HUES64 (cell line): Measurements from ENCODE around the gene CHIC2.

Experiments
- H3K27ac ChIP-seq: 2 replicates; pipeline ENCODE4 v1.7.0; 2013; ENCODE audit warnings: low read depth, low read length, inconsistent platforms
- H3K27me3 ChIP-seq: 2 replicates; pipeline ENCODE4 v1.6.1; 2013; ENCODE audit warnings: mild to moderate bottlenecking, low read length; ENCODE audit not compliant: insufficient read depth
- H3K36me3 ChIP-seq: 2 replicates; pipeline ENCODE4 v1.6.1; 2013; ENCODE audit warnings: mild to moderate bottlenecking, low read length; ENCODE audit not compliant: insufficient read depth
- H3K4me1 ChIP-seq: 2 replicates; pipeline ENCODE4 v1.6.1; 2013; ENCODE audit warnings: mild to moderate bottlenecking, low read length, moderate library complexity; ENCODE audit not compliant: insufficient read depth
- H3K4me3 ChIP-seq: 2 replicates; pipeline ENCODE4 v1.5.1; 2013; ENCODE audit warnings: mild to moderate bottlenecking, low read length, moderate library complexity
- H3K9ac ChIP-seq: 2 replicates; pipeline ENCODE4 v1.6.1; 2013; ENCODE audit warnings: mild to moderate bottlenecking, low read depth, low read length
- H3K9me3 ChIP-seq: 2 replicates; pipeline ENCODE4 v1.6.1; 2013; ENCODE audit warnings: low read depth, low read length; ENCODE audit not compliant: insufficient read depth
- WGBS: fragments of 150-250, 120-280 bp; methylation state at CpG from one replicate; pipeline ENCODE4 v1.1.7; 2013; ENCODE audit warnings: missing lambda C conversion rate; 5-methylcytosine and 5-hydroxymethylcytosine counted together

Gene CHIC2

DNA sequence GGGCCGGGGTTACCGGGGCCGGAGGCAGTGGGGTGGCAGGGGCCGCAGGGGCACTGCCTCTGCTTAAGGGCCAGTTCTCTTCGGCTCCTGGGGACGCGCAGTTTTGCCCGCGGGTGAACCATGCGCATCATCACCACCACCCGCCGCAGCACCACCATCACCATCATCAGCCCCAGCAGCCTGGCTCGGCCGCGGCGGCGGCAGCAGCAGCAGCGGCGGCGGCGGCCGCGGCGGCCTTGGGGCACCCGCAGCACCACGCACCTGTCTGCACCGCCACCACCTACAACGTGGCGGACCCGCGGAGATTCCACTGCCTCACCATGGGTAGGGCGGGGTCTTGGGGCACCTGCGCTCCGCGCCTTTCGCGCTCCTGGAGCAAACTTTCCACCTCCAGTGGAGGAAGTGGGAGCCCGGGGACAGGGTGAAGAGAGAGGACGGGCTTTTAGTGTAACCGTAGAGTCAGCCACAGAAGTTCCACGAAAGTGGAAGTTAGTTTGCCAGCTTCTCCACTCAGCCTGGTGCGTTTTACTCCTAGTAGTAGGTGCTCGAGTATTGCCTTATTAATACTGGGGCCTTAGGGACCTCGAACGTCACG, 36.3 kb upstream of the CHIC2 start:
- H3K27me3 ChIP-seq: peaks cover 100% of the 10 kb centered on the region
- WGBS: under 1% methylated on average over 46 of the region's 46 CpGs
- no peaks in the 10 kb centered on the region for H3K9me3 ChIP-seq
- no peak overlapping the region for H3K27ac ChIP-seq
- peaks cover 45% of the 10 kb centered on the region for H3K4me1 ChIP-seq
- peak overlapping the region; percentile 38; the same call in 1 of the 2 replicates for H3K4me3 ChIP-seq
- no peak overlapping the region for H3K9ac ChIP-seq
- no peaks in the 10 kb centered on the region for H3K36me3 ChIP-seq

DNA sequence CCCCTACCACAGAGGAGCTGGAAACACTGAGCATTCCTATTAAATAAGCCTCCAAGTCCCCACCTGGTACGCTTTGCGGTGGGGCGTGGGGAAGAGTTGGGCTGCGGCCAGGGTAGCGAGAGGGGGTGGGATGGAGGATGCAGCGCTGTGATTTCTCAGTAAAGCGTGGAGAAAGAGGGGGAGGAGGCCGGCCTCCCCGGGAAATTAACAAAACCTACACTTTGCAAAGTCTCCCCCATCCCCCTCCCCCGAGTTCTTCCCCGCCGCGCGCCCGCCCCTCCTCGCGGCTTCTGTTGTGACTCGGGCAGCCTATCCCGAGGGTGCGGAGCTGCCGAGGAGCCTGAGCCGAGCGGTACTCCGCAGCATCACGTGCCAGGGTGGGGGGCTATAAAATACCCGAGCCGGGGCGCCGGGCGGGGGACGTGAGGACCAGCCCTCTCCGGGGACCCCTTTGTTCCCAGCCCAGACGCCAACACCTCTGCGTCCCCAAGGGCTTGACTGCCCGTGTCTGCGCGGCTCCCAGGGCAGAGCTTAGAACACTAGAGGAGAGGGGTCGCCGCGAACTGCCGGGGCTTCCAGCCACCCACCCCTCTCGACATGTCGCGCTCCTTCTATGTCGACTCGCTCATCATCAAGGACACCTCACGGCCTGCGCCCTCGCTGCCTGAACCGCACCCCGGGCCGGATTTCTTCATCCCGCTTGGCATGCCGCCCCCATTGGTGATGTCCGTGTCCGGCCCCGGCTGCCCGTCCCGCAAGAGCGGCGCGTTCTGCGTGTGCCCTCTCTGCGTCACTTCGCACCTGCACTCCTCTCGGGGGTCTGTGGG, 35.6 kb upstream of the CHIC2 start, which contains the start of gene GSX2:
GSX2 (plus strand) TSS at position 416 of the 827 bp plus-strand sequence; CDS start at position 598, 182 bp downstream.
- H3K27me3 ChIP-seq: peaks cover 100% of the 10 kb centered on the region
- H3K36me3 ChIP-seq: no peaks in the 10 kb centered on the region
- H3K9me3 ChIP-seq: no peaks in the 10 kb centered on the region
- WGBS: under 1% methylated on average over 63 of the region's 66 CpGs
- H3K27ac ChIP-seq: no peak within 1 kb of the TSS
- H3K4me1 ChIP-seq: peaks cover 50% of the 10 kb centered on the region
- peak within 1 kb of the TSS; percentile 38 for H3K4me3 ChIP-seq
- no peak within 1 kb of the TSS for H3K9ac ChIP-seq

DNA sequence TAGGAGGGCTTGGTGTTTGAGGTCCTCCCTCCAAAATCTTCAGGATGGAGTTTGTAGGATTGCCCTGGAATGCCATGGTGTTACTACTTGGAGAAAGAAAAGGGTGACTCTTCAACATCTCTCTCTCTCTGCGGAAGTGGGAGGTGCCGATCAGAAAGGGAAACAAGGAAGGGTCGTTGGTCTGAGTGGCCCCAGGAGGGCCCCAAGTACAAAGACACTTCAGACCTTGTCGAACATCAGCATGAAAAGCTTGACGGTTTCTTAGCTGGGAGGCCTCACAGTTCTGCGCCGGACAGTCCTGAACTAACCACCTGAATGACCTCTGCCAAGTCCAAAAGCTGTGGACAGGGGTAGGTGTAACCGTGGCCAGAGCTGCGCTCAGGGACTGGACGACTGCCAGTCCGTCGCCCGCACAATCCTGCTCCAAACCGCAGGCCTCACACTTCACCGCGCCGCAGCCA, 34.9 kb upstream of the CHIC2 start:
- H3K4me3 ChIP-seq: peak overlapping the region; percentile 38
- peaks cover 100% of the 10 kb centered on the region for H3K27me3 ChIP-seq
- peaks cover 55% of the 10 kb centered on the region for H3K4me1 ChIP-seq

DNA sequence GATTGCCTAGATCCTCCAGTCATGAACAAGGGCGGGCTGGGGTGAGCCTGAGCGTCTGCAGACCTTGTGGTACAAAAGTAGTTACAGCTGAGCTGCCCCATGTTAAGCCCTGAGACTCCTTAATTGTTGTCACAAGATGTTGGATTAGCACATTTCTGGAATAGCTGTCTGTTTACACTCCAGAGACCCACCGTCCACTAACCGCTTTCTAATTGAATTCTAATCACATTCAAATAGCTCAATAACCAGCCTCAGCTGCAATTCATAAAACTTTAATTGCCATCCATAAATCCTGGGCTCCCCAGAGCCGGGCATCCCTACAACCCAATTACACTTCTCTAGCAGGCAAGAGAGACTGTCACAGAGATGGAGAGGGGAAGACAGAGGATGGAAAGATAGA, 34.0 kb upstream of the CHIC2 start:
- Histone ChIP-seq H3K9me3 (no peaks in the 10 kb centered on the region), H3K36me3 (no peaks in the 10 kb centered on the region), H3K9ac (no peak overlapping the region), H3K27me3 (peaks cover 100% of the 10 kb centered on the region), H3K27ac (no peak overlapping the region), H3K4me3 (no peak overlapping the region), H3K4me1 (peaks cover 63% of the 10 kb centered on the region)
- 46% methylated on average over 5 of the region's 5 CpGs for WGBS

More for the DNA sequence above, 34.9 kb upstream of the CHIC2 start:
- Histone ChIP-seq H3K36me3 (no peaks in the 10 kb centered on the region), H3K9ac (no peak overlapping the region), H3K9me3 (no peaks in the 10 kb centered on the region), H3K27ac (no peak overlapping the region)
- WGBS: under 1% methylated on average over 17 of the region's 17 CpGs

DNA sequence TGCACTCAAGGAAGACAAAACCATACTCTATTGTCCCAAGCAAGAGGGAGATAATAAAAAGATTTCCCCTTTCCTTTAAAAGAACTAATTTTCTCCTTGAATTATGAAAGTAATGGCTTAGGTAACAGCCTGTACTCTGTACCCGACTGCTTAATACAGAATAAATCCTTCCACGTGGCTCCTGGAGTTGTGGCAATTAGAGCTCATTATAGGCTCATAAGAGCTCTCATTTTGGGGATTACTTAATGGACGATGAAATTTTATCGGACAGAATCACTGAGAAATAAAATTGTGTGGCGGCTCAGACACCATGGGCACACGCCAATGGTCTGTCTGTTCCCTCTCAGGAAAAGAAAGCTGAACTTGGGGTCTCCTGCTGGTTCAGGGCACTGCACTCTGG, 32.7 kb upstream of the CHIC2 start:
- no peak overlapping the region for H3K4me3 ChIP-seq
- H3K27me3 ChIP-seq: peaks cover 100% of the 10 kb centered on the region
- 85% methylated on average over 6 of the region's 6 CpGs for WGBS
- H3K4me1 ChIP-seq: peaks cover 63% of the 10 kb centered on the region
- no peak overlapping the region for H3K9ac ChIP-seq
- H3K36me3 ChIP-seq: no peaks in the 10 kb centered on the region
- H3K9me3 ChIP-seq: no peaks in the 10 kb centered on the region
- no peak overlapping the region for H3K27ac ChIP-seq

DNA sequence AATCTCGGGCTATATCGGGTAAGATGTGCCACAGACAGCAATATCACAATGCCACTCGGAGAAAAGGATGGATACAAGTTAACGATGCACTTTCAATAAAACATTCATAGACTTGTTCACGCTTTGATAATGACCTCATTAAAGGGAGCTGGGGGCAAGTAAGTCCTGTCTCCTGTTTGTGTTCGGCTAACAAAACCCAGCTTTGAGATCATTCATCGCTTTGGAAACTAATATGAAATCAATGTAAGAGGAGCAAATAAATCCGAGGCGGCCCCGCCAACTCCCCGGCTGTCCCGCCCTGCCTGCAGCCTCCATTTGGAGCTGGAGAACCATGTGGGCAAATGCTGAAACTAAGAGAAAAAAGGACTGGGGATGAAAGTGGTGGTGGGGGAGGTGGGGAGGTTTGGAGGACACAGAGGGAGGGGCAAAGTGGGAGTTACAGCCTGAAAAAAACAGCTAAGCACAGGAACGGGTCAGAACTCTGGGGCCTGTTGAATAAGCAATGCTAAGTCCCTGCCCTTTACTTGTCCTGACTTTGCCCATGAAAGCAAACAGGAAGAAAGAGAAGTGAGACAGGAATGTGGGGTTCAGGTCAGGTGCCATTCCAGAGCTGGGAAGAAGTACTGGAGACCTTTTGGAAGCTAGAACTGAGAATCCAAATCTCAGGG, 32.0 kb upstream of the CHIC2 start:
- peaks cover 100% of the 10 kb centered on the region for H3K27me3 ChIP-seq
- peak overlapping the region; percentile 16; the same call in 1 of the 2 replicates for H3K4me3 ChIP-seq
- no peaks in the 10 kb centered on the region for H3K36me3 ChIP-seq
- no peak overlapping the region for H3K27ac ChIP-seq
- H3K9ac ChIP-seq: no peak overlapping the region
- peaks cover 63% of the 10 kb centered on the region for H3K4me1 ChIP-seq
- 24% methylated on average over 13 of the region's 13 CpGs for WGBS
- H3K9me3 ChIP-seq: no peaks in the 10 kb centered on the region

DNA sequence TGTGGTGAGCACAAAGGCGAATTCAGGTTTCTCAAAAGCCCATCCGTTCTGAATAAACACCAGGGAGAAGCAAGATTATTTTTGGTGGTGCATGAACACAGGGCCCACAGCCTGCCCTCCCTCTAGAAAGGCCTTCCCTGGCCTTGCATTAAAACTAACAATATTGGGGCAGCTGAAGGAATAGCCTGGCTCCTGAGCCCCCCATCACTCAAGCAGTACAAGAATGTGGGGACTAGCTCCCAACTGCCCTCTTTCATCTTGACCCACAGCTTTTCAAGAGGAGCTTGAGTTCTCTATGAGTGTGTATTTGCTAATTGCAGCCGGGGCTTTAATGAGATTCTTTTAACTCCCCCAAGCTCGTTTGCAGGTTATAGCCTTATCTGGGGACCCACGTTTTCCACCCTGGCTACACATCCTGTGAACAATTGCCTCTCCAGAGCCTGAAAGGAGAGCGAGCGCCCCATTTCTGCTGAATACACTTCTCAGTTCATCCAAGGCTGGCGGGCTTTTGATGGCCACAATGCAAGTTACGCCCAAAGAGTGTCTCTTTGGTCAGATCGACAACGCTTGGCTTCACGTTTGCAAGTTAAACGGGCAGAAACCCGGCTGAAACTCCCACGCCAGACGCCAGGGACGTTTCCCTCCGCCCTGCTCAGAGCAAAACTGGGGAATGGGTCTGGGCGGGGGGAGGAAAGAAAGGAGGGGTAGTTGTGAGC, 30.9 kb upstream of the CHIC2 start:
- no peak overlapping the region for H3K27ac ChIP-seq
- H3K4me3 ChIP-seq: peak overlapping the region; percentile 29
- H3K4me1 ChIP-seq: peaks cover 64% of the 10 kb centered on the region
- no peak overlapping the region for H3K9ac ChIP-seq
- no peaks in the 10 kb centered on the region for H3K9me3 ChIP-seq
- H3K36me3 ChIP-seq: no peaks in the 10 kb centered on the region
- peaks cover 100% of the 10 kb centered on the region for H3K27me3 ChIP-seq
- 3% methylated on average over 19 of the region's 19 CpGs for WGBS

DNA sequence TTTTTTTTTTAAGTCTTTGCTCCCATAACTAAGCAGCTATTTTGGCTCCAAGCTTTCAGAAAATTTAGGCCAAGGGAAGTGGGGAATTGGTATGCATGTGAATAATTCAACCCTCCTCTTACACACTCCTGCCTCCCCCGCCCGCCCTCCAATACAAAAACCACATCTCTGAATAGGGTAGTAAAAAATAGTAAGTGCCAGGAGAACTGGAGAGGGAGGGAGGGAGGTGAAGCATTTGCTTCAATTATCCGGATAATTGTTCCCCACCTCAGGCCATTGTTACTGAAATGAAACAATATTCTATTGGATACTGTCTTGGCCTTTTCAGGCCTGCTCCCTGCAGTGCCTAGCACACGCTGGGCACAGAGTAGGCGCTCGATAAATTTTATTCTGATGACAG, 30.0 kb upstream of the CHIC2 start:
- H3K9me3 ChIP-seq: no peaks in the 10 kb centered on the region
- H3K4me3 ChIP-seq: no peak overlapping the region
- H3K27me3 ChIP-seq: peaks cover 100% of the 10 kb centered on the region
- H3K9ac ChIP-seq: no peak overlapping the region
- peaks cover 61% of the 10 kb centered on the region for H3K4me1 ChIP-seq
- H3K27ac ChIP-seq: no peak overlapping the region
- 5% methylated on average over 3 of the region's 6 CpGs for WGBS
- no peaks in the 10 kb centered on the region for H3K36me3 ChIP-seq

DNA sequence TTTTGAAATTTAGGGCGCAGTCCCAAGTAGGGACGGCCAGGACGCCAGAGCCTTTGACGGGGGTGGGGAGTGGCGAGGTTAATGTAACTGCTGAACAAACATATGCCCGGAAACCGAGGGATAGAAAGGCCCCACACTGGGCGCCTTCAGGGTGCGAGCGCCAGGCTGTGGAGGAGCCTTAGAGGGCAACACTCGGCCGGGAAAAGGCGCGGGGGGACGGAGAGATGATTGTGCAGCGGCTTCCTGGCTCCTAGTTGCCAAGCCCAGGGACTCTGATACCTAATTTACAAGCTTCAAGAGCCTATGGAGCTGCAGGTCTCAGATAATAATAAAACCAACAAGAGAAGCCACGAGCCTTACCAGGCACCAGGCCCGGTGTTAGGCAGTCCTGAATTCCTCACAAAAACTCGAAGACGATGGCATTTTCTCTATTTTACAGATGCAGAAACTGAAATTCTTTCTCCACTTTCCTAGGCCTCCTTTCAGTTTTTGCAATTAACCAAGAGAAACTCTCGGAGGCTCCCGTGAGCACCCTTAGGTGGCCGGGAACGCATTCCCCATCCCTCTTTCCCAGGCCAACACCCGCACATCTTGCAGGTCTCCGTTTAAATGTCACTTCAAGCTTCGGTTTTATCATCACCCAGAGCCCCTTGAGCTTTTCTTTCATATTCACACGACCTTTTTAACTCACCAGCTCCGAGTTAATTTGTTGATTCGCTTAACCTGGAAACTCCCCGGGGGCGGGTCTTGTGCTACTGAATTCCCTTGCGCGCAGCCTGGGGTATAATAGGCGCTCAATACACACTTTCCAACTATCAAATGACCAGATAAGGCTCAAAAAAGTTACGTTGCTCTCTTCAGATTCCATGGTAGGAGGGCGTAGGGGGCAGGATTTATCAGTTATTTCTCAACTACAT, 29.2 kb upstream of the CHIC2 start:
- Histone ChIP-seq H3K9me3 (no peaks in the 10 kb centered on the region), H3K27me3 (peaks cover 99% of the 10 kb centered on the region), H3K4me3 (peak overlapping the region; percentile 39), H3K9ac (no peak overlapping the region), H3K4me1 (peaks cover 52% of the 10 kb centered on the region), H3K36me3 (no peaks in the 10 kb centered on the region), H3K27ac (no peak overlapping the region)
- WGBS: 1% methylated on average over 37 of the region's 37 CpGs
